Body of pancreas (tissue), 4 donors: ENCODE data around the gene PDPK1. TPM values are rescaled to one million over a fixed set of nuclear protein-coding genes. Genes with fewer than 3 reads are reported as not detected.
A peak's percentile ranks its signal among the peaks of the same experiment; 100 is the strongest.

ENCODE experiments used
- ATAC-seq: fragments of 150-250 bp; one replicate; pipeline ENCODE4 v1.9.1; 2016
- DNase-seq, 4 donors: peaks; one replicate each; pipeline ENCODE4 v3.0.0-alpha.2; 2019
- H3K27ac ChIP-seq, 4 donors: fragments of 200-600 bp; sonication (generic); 1 replicate in 3 of 4; 2 replicates in 1 of 4; pipeline versions ENCODE4 v1.5.1 to v1.6.1; 2016 to 2019; ENCODE audit warnings: mild to moderate bottlenecking in 1 of 4, mixed read lengths in 1 of 4, moderate library complexity in 1 of 4
- H3K27me3 ChIP-seq, 2 donors: fragments of 200-600 bp; sonication (generic); one replicate each; pipeline ENCODE4 v1.6.0; 2016; ENCODE audit warnings: mild to moderate bottlenecking in 1 of 2
- H3K36me3 ChIP-seq, 2 donors: fragments of 200-600 bp; sonication (generic); replicated peaks in 1 of 2; 2 replicates each; pipeline ENCODE4 v1.5.1; 2016; ENCODE audit warnings: low read depth in 2 of 2; ENCODE audit not compliant: insufficient read depth in 1 of 2
- H3K4me1 ChIP-seq: fragments of 200-600 bp; sonication (generic); one replicate; pipeline ENCODE4 v1.6.0; 2016
- H3K4me3 ChIP-seq, 2 donors: fragments of 200-600 bp; sonication (generic); 1 replicate in 1 of 2; 2 replicates in 1 of 2; pipeline ENCODE4 v1.5.1; 2016 to 2019
- H3K9me3 ChIP-seq, 3 donors: fragments of 200-600 bp; sonication (generic); 1 replicate in 2 of 3; 2 replicates in 1 of 3; pipeline ENCODE4 v1.5.1; 2016
- POLR2A ChIP-seq, 3 donors: fragments of 450-650 bp; IDR thresholded peaks; one replicate each; pipeline ENCODE4 v1.6.1; 2016; ENCODE audit warnings: antibody characterized with exemption in 3 of 3, mild to moderate bottlenecking in 2 of 3
- WGBS, 2 donors: methylation state at CpG; one replicate each; pipeline ENCODE4 v1.1.5; 2017; 5-methylcytosine and 5-hydroxymethylcytosine counted together
- intact Hi-C: fragments of 100-400 bp; cut with DNase I; formaldehyde crosslinking; loops from one replicate; pipeline ENCODE4 v1.15.1; 2023
- total RNA-seq, 2 donors: library from RNA; depleted of rRNA; stranded (reverse); fragments of >200 nt; gene quantifications; one replicate each; pipeline ENCODE4 v1.1.0, GENCODE V29; 2016
- TF ChIP-seq, protein P1 (sequence below), 7 experiments: fragments of 450-650 bp in 4 of 7; fragments of 200-600 bp in 3 of 7; sonication (generic) in 3 of 7; IDR thresholded peaks; one replicate each; pipeline ENCODE4 v1.5.1; 2016 to 2019; ENCODE audit warnings: antibody characterized with exemption in 7 of 7

Gene PDPK1
- total RNA-seq, 2 donors from 2014 or later: 20.5 to 28.0 TPM

DNA sequence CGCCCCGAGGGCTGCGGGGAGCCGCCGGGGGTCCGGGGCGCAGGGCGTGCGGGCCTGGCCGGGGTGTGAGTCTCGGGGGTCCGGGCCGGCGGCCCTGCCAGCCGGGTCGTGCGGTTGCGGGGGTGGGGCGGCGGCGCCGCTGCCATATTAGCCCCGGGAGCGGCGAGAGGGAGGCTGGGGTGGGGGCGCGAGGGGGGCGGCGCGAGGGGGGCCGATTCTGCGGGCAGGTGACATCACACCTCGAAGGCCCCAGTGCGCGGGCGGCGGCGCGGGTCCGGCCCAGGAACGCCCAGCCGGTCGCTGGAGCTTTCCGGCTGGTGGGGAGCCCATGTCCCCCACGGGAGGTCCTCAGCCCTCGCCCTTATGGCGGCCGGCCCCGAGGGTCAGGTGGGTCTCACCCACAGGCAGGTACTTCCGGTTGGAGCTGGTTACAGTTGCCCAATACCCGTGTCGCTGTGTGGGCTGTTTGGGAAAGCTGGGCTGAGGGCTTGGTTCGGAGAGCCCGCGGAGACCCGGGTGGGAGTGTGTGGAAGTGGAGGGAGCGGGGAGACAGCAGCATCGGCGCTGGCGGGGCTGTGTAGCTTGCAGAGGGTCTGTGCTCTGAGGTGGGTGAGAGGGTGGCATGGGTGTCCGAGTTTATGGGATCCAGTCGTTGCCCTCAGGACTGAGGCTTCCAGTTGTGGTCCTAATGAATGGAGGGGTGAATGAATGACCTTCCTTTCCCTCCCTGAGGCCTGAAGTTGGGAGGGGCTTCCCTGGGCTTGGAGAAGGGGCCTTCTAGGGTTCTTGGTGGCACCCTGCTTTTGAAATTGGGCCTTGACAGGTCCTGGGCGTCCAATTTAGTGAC lies 23.3 kb upstream of the PDPK1 start:
- no peak for TF ChIP-seq POLR2A (IDR thresholded peaks at IDR 0.05)
- TF ChIP-seq, protein P1, sequence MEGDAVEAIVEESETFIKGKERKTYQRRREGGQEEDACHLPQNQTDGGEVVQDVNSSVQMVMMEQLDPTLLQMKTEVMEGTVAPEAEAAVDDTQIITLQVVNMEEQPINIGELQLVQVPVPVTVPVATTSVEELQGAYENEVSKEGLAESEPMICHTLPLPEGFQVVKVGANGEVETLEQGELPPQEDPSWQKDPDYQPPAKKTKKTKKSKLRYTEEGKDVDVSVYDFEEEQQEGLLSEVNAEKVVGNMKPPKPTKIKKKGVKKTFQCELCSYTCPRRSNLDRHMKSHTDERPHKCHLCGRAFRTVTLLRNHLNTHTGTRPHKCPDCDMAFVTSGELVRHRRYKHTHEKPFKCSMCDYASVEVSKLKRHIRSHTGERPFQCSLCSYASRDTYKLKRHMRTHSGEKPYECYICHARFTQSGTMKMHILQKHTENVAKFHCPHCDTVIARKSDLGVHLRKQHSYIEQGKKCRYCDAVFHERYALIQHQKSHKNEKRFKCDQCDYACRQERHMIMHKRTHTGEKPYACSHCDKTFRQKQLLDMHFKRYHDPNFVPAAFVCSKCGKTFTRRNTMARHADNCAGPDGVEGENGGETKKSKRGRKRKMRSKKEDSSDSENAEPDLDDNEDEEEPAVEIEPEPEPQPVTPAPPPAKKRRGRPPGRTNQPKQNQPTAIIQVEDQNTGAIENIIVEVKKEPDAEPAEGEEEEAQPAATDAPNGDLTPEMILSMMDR (IDR thresholded peaks at IDR 0.05): no peak
- H3K27me3 ChIP-seq: no peaks in the 10 kb centered on the region
- WGBS, 2 donors: 0% methylated on average over 1 to 62 of the region's 63 CpGs
- H3K4me3 ChIP-seq: peak overlapping the region; percentile 72
- DNase-seq (peak; percentile 48 to 64 (median 60)), ATAC-seq (peak; percentile 6)
- H3K27ac ChIP-seq: peak overlapping the region; percentile 96 to 99 (median 98)
- no peaks in the 10 kb centered on the region for H3K36me3 ChIP-seq
- no peaks in the 10 kb centered on the region for H3K9me3 ChIP-seq
- peaks cover 62% of the 10 kb centered on the region for H3K4me1 ChIP-seq
- intact Hi-C loops: no loop called here

DNA sequence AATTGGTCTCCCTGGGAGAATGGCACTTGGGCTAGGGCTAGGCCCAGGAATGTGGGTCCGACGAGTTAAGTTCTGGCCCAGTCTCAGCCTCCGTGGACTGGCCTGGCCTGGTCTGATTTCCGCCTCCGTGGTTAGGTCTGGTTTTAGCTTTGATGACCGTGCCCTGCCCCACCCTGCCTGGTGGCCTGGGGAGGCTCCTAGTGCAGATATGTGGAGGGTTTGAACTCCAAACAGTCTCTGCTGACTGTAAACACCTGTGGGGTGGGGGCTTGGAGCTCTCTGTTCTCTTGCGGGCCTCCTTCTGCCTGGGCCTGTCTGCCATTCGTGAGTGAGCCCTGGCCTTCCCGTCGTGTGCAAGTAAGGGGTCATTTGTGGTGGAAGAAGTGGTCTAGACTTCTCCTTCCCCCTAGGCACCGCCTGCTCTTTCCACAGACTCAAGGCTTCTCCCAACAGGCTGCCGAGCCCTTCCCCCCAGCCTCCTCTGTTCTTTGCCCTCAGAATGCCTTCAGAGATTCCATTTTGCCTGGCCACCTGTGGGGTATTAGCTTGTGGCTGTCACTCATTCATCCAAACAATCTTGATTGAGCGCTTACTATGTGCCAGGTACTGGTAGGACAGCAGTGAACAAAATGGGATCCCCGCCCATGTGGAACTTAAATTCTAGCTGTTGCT lies 22.5 kb upstream of the PDPK1 start:
- Histone ChIP-seq H3K27me3 (no peaks in the 10 kb centered on the region), H3K4me1 (peaks cover 66% of the 10 kb centered on the region), H3K36me3 (no peaks in the 10 kb centered on the region), H3K27ac (peak overlapping the region; percentile 96 to 99 (median 98)), H3K9me3 (no peaks in the 10 kb centered on the region), H3K4me3 (peak overlapping the region; percentile 72)
- TF ChIP-seq, protein P1 (IDR thresholded peaks at IDR 0.05): no peak
- peak in 2 of 3 donors; percentile 9 to 51 for TF ChIP-seq POLR2A (IDR thresholded peaks at IDR 0.05)
- WGBS, 2 donors: 12% methylated on average over 12 to 14 of the region's 14 CpGs
- ATAC-seq: no peak
- intact Hi-C loops: no loop called here
- peak in 3 of 4 donors; percentile 21 to 56 (median 23) for DNase-seq

DNA sequence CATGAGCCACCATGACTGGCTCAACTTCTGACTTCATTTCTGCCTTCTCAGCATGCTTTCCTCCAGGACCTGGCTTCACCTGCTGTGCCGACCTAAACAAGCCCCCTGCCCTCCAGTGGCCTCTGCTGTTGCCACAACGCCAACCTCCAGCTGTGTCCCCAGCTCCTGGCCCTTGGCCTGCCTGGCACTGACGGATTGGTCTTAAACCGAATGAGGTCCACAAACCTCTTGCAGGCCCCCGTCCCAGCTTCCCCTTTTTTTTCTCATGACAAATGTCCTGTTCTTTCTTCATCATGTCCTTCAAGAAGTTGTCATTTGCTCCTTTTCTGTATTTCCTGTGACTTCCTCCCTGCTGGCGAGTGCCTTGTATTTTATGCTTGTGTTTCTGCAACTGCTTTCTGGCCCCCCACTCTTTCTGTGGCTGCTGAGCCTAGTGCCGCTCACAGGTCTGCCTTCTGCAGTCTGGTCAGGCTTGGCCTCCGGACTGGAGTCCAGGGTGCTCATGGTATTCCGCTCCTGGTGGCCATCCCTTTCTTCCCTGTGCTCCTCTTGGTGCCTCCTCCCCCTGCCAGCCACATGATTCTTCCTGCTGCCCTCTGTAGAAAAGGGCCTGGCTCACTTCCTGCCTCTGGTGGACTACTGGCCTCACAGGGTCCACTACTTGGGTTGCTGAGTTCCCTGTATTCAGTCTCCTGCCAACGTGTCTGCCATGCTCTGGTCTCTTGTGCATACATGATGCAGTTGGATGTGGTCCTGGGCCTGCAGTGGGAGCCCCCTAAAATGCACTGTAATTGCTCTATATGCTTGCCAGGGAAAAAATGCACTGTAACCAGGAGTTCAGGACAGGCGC lies 21.2 kb upstream of the PDPK1 start:
- intact Hi-C loops: no loop called here
- Histone ChIP-seq H3K27ac (peak overlapping the region in 3 of 4 donors; percentile 96 to 99 (median 97)), H3K36me3 (no peaks in the 10 kb centered on the region), H3K4me1 (peaks cover 77% of the 10 kb centered on the region), H3K9me3 (no peaks in the 10 kb centered on the region), H3K4me3 (no peak overlapping the region), H3K27me3 (no peaks in the 10 kb centered on the region)
- ATAC-seq (no peak), DNase-seq (peak in 3 of 4 donors; percentile 15 to 53 (median 28))
- 40 to 56% methylated on average over 10 to 11 of the region's 11 CpGs for WGBS, 2 donors
- peak in 1 of 3 donors; percentile 36 for TF ChIP-seq POLR2A (IDR thresholded peaks at IDR 0.05)
- TF ChIP-seq, protein P1 (IDR thresholded peaks at IDR 0.05): no peak

DNA sequence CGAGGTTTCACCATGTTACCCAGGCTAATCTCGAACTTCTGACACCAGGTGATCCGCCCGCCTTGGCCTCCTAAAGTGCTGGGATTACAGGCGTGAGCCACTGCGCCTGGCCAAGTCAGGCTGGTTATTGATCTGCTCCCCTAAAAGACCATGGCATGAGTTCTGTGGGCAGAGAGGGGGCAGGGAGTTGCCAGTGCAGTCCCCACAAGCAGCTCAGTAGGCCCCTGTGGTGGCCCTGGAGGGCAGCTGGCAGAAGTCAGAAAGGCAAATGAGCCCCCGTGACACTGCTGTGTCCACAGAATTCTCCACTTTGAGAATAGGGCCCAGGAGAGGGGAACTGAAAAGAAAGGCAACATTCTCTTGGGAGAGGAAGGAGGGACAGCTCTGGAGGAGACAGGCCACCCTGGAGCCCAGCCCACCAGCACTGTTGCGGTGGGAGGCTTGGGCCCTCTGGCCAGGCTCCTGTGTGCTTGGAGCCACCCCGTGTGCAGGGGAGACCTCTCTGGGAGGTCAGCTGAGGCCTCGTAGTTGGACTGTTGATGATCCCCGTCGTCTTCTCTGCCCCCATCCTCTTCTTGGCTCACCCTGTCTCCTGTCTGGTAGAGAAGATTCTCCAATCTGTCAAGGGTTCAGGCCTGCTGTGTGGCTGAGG lies 19.7 kb upstream of the PDPK1 start:
- Histone ChIP-seq H3K4me3 (no peak overlapping the region), H3K27ac (peak overlapping the region in 3 of 4 donors; percentile 16 to 97 (median 66)), H3K36me3 (no peaks in the 10 kb centered on the region), H3K27me3 (no peaks in the 10 kb centered on the region), H3K4me1 (peaks cover 65% of the 10 kb centered on the region), H3K9me3 (no peaks in the 10 kb centered on the region)
- DNase-seq: peak in 1 of 4 donors; percentile 9
- no peak for ATAC-seq
- intact Hi-C loops: no loop called here
- 59 to 60% methylated on average over 11 to 12 of the region's 12 CpGs for WGBS, 2 donors
- no peak for TF ChIP-seq POLR2A (IDR thresholded peaks at IDR 0.05)
- TF ChIP-seq, protein P1 (IDR thresholded peaks at IDR 0.05): no peak
